ENCODE data around the gene FZR1.
A peak's percentile ranks its signal among the peaks of the same experiment; 100 is the strongest.

The FZR1 gene

GRCh38 chr19:3548606-3549005, 42.5 kb downstream of the FZR1 start:
- Histone ChIP-seq H3K9me3 (replicated peaks in 1 of 2; ENCODE audit: control insufficient read depth in 2 of 2, insufficient read depth in 1 of 2, low read depth in 1 of 2, low read length in 2 of 2) (no peaks in the 10 kb centered on the region), H3K4me2 (ENCODE audit: insufficient read depth, low read length, poor library complexity, severe bottlenecking) (no peak overlapping the region), H3K23ac (ENCODE audit: low read depth, low read length, poor library complexity) (no peak overlapping the region), H3K9ac (ENCODE audit: low read depth, low read length, poor library complexity) (no peak overlapping the region), H3K18ac (ENCODE audit: low read length) (no peak overlapping the region), H3K4ac (ENCODE audit: low read length) (no peak overlapping the region), H2BK5ac (ENCODE audit: low read length) (no peak overlapping the region), H2BK15ac (ENCODE audit: low read length) (no peak overlapping the region), H2BK12ac (ENCODE audit: low read length) (no peak overlapping the region), H2AFZ (ENCODE audit: low read length) (no peak overlapping the region), H3K14ac (ENCODE audit: low read length) (no peak overlapping the region), H4K8ac (ENCODE audit: low read depth, low read length) (no peak overlapping the region), H3K36me3 (replicated peaks in 1 of 2; ENCODE audit: control insufficient read depth in 2 of 2, insufficient read depth in 2 of 2, low read length in 2 of 2) (peaks cover 18 to 27% of the 10 kb centered on the region in 2 donors), H2BK120ac (ENCODE audit: low read depth, low read length) (no peak overlapping the region), H3K4me1 (ENCODE audit: control insufficient read depth in 2 of 2, insufficient read depth in 1 of 2, low read depth in 1 of 2, low read length in 2 of 2) (peaks cover 0 to 3% of the 10 kb centered on the region in 2 donors), H3K4me3 (ENCODE audit: low read length in 2 of 2) (no peak overlapping the region), H3K27me3 (ENCODE audit: control insufficient read depth in 3 of 3, insufficient read depth in 3 of 3, low read depth in 1 of 3, low read length in 3 of 3) (no peaks in the 10 kb centered on the region), H3K79me1 (ENCODE audit: low read depth, low read length) (peaks cover 16% of the 10 kb centered on the region), H3K27ac (replicated peaks; ENCODE audit: low read length) (no peak overlapping the region), H4K91ac (ENCODE audit: low read depth, low read length, poor library complexity) (no peak overlapping the region), H2AK5ac (ENCODE audit: low read depth, low read length) (no peak overlapping the region)
- WGBS, 2 donors (ENCODE audit: extremely low coverage in 2 of 2, insufficient read length in 2 of 2, insufficient replicate concordance in 1 of 2), result no CpG with 5 or more reads among the region's 14 CpGs
- no peak for DNase-seq (ENCODE audit: low spot score)

DNA sequence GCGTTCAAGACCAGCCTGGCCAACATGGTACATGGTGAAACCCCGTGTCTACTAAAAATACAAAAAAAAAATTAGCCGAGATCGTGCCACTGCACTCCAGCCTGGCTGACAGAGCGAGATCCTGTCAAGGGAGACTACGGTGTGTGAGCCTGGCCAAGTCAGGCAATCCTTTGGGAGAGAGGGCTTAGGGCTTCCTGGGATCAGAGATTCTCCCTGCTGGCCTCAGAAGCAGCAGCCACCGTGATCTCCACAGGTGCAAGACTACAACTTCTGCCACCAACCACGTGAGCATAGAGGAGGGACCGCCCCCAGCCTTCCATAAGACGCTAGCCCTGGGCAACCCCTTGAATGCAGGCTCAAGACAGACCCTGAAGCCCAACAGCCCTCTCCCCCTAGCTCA, 43.7 kb downstream of the FZR1 start:
- Histone ChIP-seq H3K9me3 (replicated peaks in 1 of 2; ENCODE audit: control insufficient read depth in 2 of 2, insufficient read depth in 1 of 2, low read depth in 1 of 2, low read length in 2 of 2) (no peaks in the 10 kb centered on the region), H3K4me1 (ENCODE audit: control insufficient read depth in 2 of 2, insufficient read depth in 1 of 2, low read depth in 1 of 2, low read length in 2 of 2) (peaks cover 2 to 3% of the 10 kb centered on the region in 2 donors), H2AK5ac (ENCODE audit: low read depth, low read length) (no peak overlapping the region), H3K14ac (ENCODE audit: low read length) (no peak overlapping the region), H3K79me1 (ENCODE audit: low read depth, low read length) (peaks cover 14% of the 10 kb centered on the region), H3K18ac (ENCODE audit: low read length) (no peak overlapping the region), H3K27ac (replicated peaks; ENCODE audit: low read length) (no peak overlapping the region), H3K4me2 (ENCODE audit: insufficient read depth, low read length, poor library complexity, severe bottlenecking) (no peak overlapping the region), H2AFZ (ENCODE audit: low read length) (no peak overlapping the region), H3K9ac (ENCODE audit: low read depth, low read length, poor library complexity) (no peak overlapping the region), H3K23ac (ENCODE audit: low read depth, low read length, poor library complexity) (no peak overlapping the region), H3K4me3 (ENCODE audit: low read length in 2 of 2) (no peak overlapping the region), H4K91ac (ENCODE audit: low read depth, low read length, poor library complexity) (no peak overlapping the region), H3K27me3 (ENCODE audit: control insufficient read depth in 3 of 3, insufficient read depth in 3 of 3, low read depth in 1 of 3, low read length in 3 of 3) (no peaks in the 10 kb centered on the region), H2BK15ac (ENCODE audit: low read length) (no peak overlapping the region), H2BK5ac (ENCODE audit: low read length) (no peak overlapping the region), H4K8ac (ENCODE audit: low read depth, low read length) (no peak overlapping the region), H2BK12ac (ENCODE audit: low read length) (no peak overlapping the region), H2BK120ac (ENCODE audit: low read depth, low read length) (no peak overlapping the region), H3K36me3 (replicated peaks in 1 of 2; ENCODE audit: control insufficient read depth in 2 of 2, insufficient read depth in 2 of 2, low read length in 2 of 2) (peaks cover 16 to 27% of the 10 kb centered on the region in 2 donors), H3K4ac (ENCODE audit: low read length) (no peak overlapping the region)
- no peak for DNase-seq (ENCODE audit: low spot score)
- no CpG with 5 or more reads among the region's 10 CpGs for WGBS, 2 donors (ENCODE audit: extremely low coverage in 2 of 2, insufficient read length in 2 of 2, insufficient replicate concordance in 1 of 2)

- no peak overlapping the region for H4K8ac ChIP-seq (ENCODE audit: low read depth, low read length)
- H2BK120ac ChIP-seq (ENCODE audit: low read depth, low read length), result no peak overlapping the region
- no peak overlapping the region for H2AK5ac ChIP-seq (ENCODE audit: low read depth, low read length)
- H3K4me3 ChIP-seq (ENCODE audit: low read length in 2 of 2), result no peak overlapping the region
- no peak overlapping the region for H2BK5ac ChIP-seq (ENCODE audit: low read length)
- no peak overlapping the region for H3K27ac ChIP-seq (replicated peaks; ENCODE audit: low read length)
- peaks cover 0 to 3% of the 10 kb centered on the region in 2 donors for H3K4me1 ChIP-seq (ENCODE audit: control insufficient read depth in 2 of 2, insufficient read depth in 1 of 2, low read depth in 1 of 2, low read length in 2 of 2)
- no peak overlapping the region for H4K91ac ChIP-seq (ENCODE audit: low read depth, low read length, poor library complexity)
- H3K9me3 ChIP-seq (replicated peaks in 1 of 2; ENCODE audit: control insufficient read depth in 2 of 2, insufficient read depth in 1 of 2, low read depth in 1 of 2, low read length in 2 of 2), result no peaks in the 10 kb centered on the region
- H2BK12ac ChIP-seq (ENCODE audit: low read length), result no peak overlapping the region
- H3K27me3 ChIP-seq (ENCODE audit: control insufficient read depth in 3 of 3, insufficient read depth in 3 of 3, low read depth in 1 of 3, low read length in 3 of 3), result no peaks in the 10 kb centered on the region
- H3K14ac ChIP-seq (ENCODE audit: low read length), result no peak overlapping the region
- peak overlapping the region; percentile 60 for H3K9ac ChIP-seq (ENCODE audit: low read depth, low read length, poor library complexity)
- H2AFZ ChIP-seq (ENCODE audit: low read length), result no peak overlapping the region
- H3K23ac ChIP-seq (ENCODE audit: low read depth, low read length, poor library complexity), result no peak overlapping the region
- DNase-seq (ENCODE audit: low spot score), result no peak
- H3K18ac ChIP-seq (ENCODE audit: low read length), result no peak overlapping the region
- no peak overlapping the region for H3K4me2 ChIP-seq (ENCODE audit: insufficient read depth, low read length, poor library complexity, severe bottlenecking)
- H2BK15ac ChIP-seq (ENCODE audit: low read length), result no peak overlapping the region
- no CpG with 5 or more reads among the region's 34 CpGs for WGBS, 2 donors (ENCODE audit: extremely low coverage in 2 of 2, insufficient read length in 2 of 2, insufficient replicate concordance in 1 of 2)
- H3K4ac ChIP-seq (ENCODE audit: low read length), result no peak overlapping the region
- H3K79me1 ChIP-seq (ENCODE audit: low read depth, low read length), result peaks cover 14% of the 10 kb centered on the region
- peaks cover 8 to 19% of the 10 kb centered on the region in 2 donors for H3K36me3 ChIP-seq (replicated peaks in 1 of 2; ENCODE audit: control insufficient read depth in 2 of 2, insufficient read depth in 2 of 2, low read length in 2 of 2)
Observed at GRCh38 chr19:3550947-3551791, 45.1 kb downstream of the FZR1 start.

GRCh38 chr19:3551792-3552095, 45.6 kb downstream of the FZR1 start:
- Histone ChIP-seq H3K14ac (ENCODE audit: low read length) (no peak overlapping the region), H3K4me1 (ENCODE audit: control insufficient read depth in 2 of 2, insufficient read depth in 1 of 2, low read depth in 1 of 2, low read length in 2 of 2) (peaks cover 6 to 9% of the 10 kb centered on the region in 2 donors), H3K9me3 (replicated peaks in 1 of 2; ENCODE audit: control insufficient read depth in 2 of 2, insufficient read depth in 1 of 2, low read depth in 1 of 2, low read length in 2 of 2) (no peaks in the 10 kb centered on the region), H4K8ac (ENCODE audit: low read depth, low read length) (no peak overlapping the region), H3K4me3 (ENCODE audit: low read length in 2 of 2) (no peak overlapping the region), H3K27ac (replicated peaks; ENCODE audit: low read length) (no peak overlapping the region), H3K4ac (ENCODE audit: low read length) (no peak overlapping the region), H2BK5ac (ENCODE audit: low read length) (no peak overlapping the region), H2BK15ac (ENCODE audit: low read length) (no peak overlapping the region), H3K79me1 (ENCODE audit: low read depth, low read length) (peaks cover 20% of the 10 kb centered on the region), H3K36me3 (replicated peaks in 1 of 2; ENCODE audit: control insufficient read depth in 2 of 2, insufficient read depth in 2 of 2, low read length in 2 of 2) (peaks cover 7 to 15% of the 10 kb centered on the region in 2 donors), H3K4me2 (ENCODE audit: insufficient read depth, low read length, poor library complexity, severe bottlenecking) (no peak overlapping the region), H3K27me3 (ENCODE audit: control insufficient read depth in 3 of 3, insufficient read depth in 3 of 3, low read depth in 1 of 3, low read length in 3 of 3) (no peaks in the 10 kb centered on the region), H3K23ac (ENCODE audit: low read depth, low read length, poor library complexity) (no peak overlapping the region), H2AFZ (ENCODE audit: low read length) (no peak overlapping the region), H2AK5ac (ENCODE audit: low read depth, low read length) (no peak overlapping the region), H2BK12ac (ENCODE audit: low read length) (no peak overlapping the region), H4K91ac (ENCODE audit: low read depth, low read length, poor library complexity) (no peak overlapping the region), H3K9ac (ENCODE audit: low read depth, low read length, poor library complexity) (no peak overlapping the region), H3K18ac (ENCODE audit: low read length) (no peak overlapping the region), H2BK120ac (ENCODE audit: low read depth, low read length) (no peak overlapping the region)
- DNase-seq (ENCODE audit: low spot score), result no peak
- no CpG with 5 or more reads among the region's 9 CpGs for WGBS, 2 donors (ENCODE audit: extremely low coverage in 2 of 2, insufficient read length in 2 of 2, insufficient replicate concordance in 1 of 2)
